ENCODE results near the gene PROC. TPM values are rescaled to one million over a fixed set of nuclear protein-coding genes. Genes with fewer than 3 reads are reported as not detected.

PROC gene
- total and polyA plus RNA-seq, 12 donors = not detected

- Histone ChIP-seq H3K27ac (no peak overlapping the region), H3K27me3 (peaks cover 4 to 39% (median 34%) of the 10 kb centered on the region in 7 donors), H3K36me3 (no peaks in the 10 kb centered on the region), H3K4me3 (no peak overlapping the region), H3K9me3 (no peaks in the 10 kb centered on the region), H3K4me1 (peaks cover 0 to 17% (median 14%) of the 10 kb centered on the region in 9 donors)
- WGBS, 2 donors = 94 to 95% methylated on average over 16 of the region's 16 CpGs
- DNase-seq (no peak), ATAC-seq (no peak)
- no peak for TF ChIP-seq CTCF (IDR thresholded peaks at IDR 0.05)
- intact Hi-C loops (cut with DNase I) = no loop called here
Measured at GRCh38 chr2:127425540-127426490, 7.6 kb downstream of the PROC start.

DNA sequence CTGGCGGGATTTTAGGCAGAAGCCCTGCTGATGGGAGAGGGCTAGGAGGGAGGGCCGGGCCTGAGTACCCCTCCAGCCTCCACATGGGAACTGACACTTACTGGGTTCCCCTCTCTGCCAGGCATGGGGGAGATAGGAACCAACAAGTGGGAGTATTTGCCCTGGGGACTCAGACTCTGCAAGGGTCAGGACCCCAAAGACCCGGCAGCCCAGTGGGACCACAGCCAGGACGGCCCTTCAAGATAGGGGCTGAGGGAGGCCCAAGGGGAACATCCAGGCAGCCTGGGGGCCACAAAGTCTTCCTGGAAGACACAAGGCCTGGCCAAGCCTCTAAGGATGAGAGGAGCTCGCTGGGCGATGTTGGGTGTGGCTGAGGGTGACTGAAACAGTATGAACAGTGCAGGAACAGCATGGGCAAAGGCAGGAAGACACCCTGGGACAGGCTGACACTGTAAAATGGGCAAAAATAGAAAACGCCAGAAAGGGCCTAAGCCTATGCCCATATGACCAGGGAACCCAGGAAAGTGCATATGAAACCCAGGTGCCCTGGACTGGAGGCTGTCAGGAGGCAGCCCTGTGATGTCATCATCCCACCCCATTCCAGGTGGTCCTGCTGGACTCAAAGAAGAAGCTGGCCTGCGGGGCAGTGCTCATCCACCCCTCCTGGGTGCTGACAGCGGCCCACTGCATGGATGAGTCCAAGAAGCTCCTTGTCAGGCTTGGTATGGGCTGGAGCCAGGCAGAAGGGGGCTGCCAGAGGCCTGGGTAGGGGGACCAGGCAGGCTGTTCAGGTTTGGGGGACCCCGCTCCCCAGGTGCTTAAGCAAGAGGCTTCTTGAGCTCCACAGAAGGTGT is 8.5 kb downstream of the PROC start:
- no peak overlapping the region for H3K4me3 ChIP-seq

GRCh38 chr2:127427376-127428056 is 9.3 kb downstream of the PROC start:
- Histone ChIP-seq H3K27ac (no peak overlapping the region), H3K4me3 (no peak overlapping the region), H3K36me3 (no peaks in the 10 kb centered on the region), H3K4me1 (peaks cover 0 to 15% (median 13%) of the 10 kb centered on the region in 9 donors), H3K9me3 (no peaks in the 10 kb centered on the region), H3K27me3 (peaks cover 4 to 24% (median 22%) of the 10 kb centered on the region in 7 donors)
- intact Hi-C loops (cut with DNase I) = no loop called here
- ATAC-seq (no peak), DNase-seq (no peak)
- 90 to 95% methylated on average over 7 of the region's 7 CpGs for WGBS, 2 donors
- no peak for TF ChIP-seq CTCF (IDR thresholded peaks at IDR 0.05)

More for the DNA sequence above, 8.5 kb downstream of the PROC start:
- peaks cover 4 to 31% (median 29%) of the 10 kb centered on the region in 7 donors for H3K27me3 ChIP-seq
- peaks cover 0 to 17% (median 14%) of the 10 kb centered on the region in 9 donors for H3K4me1 ChIP-seq
- DNase-seq (no peak), ATAC-seq (no peak)
- no peaks in the 10 kb centered on the region for H3K36me3 ChIP-seq
- no peak for TF ChIP-seq CTCF (IDR thresholded peaks at IDR 0.05)
- 91 to 94% methylated on average over 10 of the region's 10 CpGs for WGBS, 2 donors
- H3K27ac ChIP-seq = no peak overlapping the region
- H3K9me3 ChIP-seq = no peaks in the 10 kb centered on the region
- intact Hi-C loops (cut with DNase I) = no loop called here

Data from heart right ventricle (tissue), 16 donors.